ENCODE results near the gene PYM1.

Gene PYM1

GRCh38 chr12:55927588-55928502 lies at the start of gene PYM1:
PYM1 (minus strand) TSS chr12:55927894; CDS start chr12:55927761, 133 bp downstream.
- peak; percentile 78 for DNase-seq (ENCODE audit: low spot score)

DNA sequence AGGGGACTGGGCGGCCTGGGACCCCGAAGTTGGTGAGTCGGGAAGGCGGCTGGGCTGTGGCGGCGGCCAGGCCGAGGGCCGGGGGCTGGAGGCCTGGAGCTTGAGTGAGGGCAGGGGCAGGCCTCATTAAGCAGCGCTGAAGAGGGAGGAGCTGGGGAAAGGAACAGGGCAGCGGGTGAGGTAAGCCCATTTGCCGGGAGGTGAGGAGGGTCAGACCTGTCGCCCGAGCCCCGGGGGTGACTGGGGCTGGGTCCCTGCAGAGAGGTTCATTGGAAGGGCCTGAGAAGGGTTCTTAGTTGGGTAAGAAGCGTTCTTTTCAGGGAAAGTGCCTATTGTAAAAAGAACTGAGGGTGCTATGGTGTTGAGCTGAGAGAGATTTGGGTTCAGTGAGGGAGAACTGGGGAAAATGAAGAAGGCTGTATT lies 46.6 kb upstream of the PYM1 start:
- DNase-seq (ENCODE audit: low spot score): peak; percentile 75

GRCh38 chr12:55973599-55974307 lies 46.1 kb upstream of the PYM1 start, which contains the start of gene RAB5B:
RAB5B (plus strand) TSS chr12:55974078; CDS start chr12:55986961, 12,883 bp downstream.
- peak; percentile 95 for DNase-seq (ENCODE audit: low spot score)

DNA sequence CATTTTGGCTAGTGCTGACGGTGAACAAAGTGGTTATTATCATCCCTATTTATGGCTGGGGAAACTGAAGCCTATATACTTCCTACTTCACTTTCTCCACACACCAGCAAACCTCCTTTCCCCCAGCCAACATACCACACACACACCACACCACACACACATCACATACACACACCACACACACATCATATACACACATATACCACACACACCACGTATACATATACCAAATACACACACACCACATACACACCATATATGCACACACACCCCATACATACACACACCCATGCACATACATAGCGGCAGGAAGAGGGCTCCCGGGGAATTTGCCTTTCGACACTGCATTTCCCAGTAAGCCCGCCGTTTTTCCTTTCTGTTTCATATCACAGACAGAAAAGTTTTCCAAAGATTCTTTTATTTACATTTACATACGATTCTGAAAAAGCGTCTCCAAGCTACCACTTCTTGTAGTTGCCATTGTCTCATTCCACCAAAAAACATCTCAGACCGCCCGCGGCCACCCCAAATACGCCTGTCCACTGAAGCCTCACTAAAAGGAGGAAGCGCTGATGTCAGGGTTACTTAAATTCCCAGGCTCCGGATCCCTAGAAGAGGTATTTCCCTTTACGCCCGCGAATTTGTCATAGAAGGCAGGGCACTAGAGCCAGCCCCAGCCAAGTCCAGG lies 45.4 kb upstream of the PYM1 start:
- DNase-seq (ENCODE audit: low spot score): no peak

GRCh38 chr12:55972456-55972855 lies 44.8 kb upstream of the PYM1 start:
- DNase-seq (ENCODE audit: low spot score): no peak

- no peak for DNase-seq (ENCODE audit: low spot score)
Measured at GRCh38 chr12:55972042-55972441, 44.3 kb upstream of the PYM1 start.

DNA sequence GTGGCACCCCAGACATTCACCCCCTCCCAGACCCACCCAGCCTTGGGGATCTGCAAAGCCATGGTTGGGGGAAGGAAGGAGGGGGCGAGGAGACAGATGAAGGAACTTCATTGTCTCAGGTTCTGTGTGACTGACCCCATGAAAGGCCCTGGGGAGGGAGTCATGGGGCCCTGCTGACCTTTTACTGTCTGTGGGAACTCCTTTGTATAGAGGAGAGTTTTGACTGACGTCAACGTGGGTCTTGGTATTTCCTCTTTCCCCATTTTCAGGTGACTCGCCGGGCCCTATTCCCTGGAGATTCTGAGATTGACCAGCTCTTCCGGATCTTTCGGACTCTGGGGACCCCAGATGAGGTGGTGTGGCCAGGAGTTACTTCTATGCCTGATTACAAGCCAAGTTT lies 43.1 kb upstream of the PYM1 start:
- DNase-seq (ENCODE audit: low spot score): no peak

GRCh38 chr12:55969356-55969755 lies 41.7 kb upstream of the PYM1 start:
- no peak for DNase-seq (ENCODE audit: low spot score)

GRCh38 chr12:55966408-55967281 lies 39.0 kb upstream of the PYM1 start, which contains the start of gene CDK2:
CDK2 (plus strand) TSS chr12:55966830; CDS start chr12:55967009, 179 bp downstream.
- DNase-seq (ENCODE audit: low spot score): peak; percentile 94

- DNase-seq (ENCODE audit: low spot score): peak; percentile 58
Measured at GRCh38 chr12:55965941-55966407, 38.3 kb upstream of the PYM1 start, which contains the start of gene PMEL. PMEL (minus strand) TSS chr12:55966042; CDS start chr12:55966011, 31 bp downstream.

DNA sequence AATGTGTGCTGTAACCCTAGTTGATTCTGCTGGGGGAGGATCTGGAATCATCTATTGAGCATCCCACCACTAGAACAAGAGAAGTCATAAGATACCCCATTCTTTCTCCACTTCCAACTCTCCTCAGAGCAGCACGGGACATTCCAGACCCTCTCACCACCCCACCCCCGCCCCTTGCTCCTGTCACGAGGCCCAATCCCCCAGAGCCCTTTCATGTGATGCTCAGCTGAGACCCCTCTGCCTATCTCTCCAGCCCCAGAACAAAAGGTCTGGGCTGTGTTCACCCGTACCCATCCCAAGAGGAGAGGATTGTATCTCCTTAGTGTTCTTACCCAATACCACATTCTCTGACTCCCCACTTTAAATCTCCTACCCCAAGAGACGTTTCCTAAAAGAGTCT lies 37.5 kb upstream of the PYM1 start:
- peak; percentile 31 for DNase-seq (ENCODE audit: low spot score)

DNA sequence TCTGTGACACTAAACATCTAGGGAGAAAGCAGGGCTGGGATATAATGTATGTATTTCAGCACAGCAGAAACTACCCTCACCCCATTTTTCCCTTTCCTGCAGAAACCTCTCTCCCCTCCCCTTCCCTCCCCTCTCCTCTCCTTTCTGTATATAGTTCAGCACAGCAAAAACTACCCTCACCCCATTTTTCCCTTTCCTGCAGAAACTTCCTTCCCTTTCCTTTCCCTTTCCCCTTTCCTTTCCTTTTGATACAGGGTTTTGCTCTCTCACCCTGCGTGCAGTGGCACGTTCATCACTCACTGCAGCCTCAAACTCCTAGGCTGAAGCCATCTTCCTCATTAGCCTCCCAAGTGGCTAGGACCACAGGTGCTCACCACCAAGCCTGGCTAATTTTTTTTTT lies 36.1 kb upstream of the PYM1 start:
- no peak for DNase-seq (ENCODE audit: low spot score)

DNA sequence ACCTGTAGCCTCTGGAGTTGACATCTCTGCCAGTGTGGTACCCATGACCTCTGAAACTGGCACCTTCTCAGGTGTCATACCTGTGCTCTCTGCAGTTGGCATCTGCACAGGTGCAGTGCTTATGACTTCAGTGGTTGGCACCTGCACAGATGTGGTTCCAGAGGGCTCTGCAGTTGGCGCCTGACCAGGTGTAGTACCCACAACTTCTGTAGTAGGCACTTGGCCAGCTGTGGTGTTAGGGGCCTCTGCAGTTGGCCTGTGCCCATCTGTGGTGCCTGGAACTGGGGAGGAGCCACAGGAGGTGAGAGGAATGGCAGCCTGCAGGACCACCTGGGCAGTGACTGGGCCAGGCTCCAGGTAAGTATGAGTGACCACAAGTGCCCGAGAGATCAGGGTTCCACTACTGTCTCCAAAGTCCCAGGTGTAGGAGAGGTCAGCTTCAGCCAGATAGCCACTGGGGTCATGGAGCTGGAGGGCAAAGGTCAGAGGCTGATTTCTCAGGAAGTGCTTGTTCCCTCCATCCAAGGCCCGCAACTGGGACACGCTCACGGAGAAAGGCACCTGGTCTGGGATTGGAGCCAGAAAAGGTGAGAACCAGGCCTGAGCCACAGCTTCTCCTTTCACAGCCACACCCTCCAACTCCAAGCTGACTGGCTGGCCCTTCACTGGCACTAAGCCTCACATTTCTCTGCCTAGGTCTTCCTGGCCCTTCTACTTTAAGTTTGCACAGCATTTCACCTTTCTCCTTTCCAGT lies 29.6 kb upstream of the PYM1 start:
- peak; percentile 57 for DNase-seq (ENCODE audit: low spot score)

GRCh38 chr12:55955800-55956508 lies 28.3 kb upstream of the PYM1 start:
- peak; percentile 52 for DNase-seq (ENCODE audit: low spot score)

DNA sequence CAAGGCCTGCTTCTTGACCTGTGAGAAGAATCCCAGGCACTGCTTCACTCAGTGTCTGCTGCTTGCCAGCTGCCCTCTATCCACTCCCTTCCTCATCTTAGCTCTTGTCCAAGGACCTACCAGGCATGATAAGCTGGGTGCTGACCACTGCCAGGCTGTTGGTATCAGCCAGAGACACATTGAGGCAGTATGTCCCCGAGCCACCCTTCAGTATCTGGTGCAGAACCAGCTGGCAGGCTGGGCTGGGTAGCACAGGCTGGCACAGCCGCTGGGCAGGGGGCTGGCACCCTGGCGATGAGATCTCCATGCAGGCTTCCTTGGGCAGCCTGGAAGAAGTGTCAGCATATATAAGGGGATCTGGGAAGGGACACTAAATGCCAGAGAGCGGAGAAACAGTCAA lies 27.6 kb upstream of the PYM1 start:
- no peak for DNase-seq (ENCODE audit: low spot score)

DNA sequence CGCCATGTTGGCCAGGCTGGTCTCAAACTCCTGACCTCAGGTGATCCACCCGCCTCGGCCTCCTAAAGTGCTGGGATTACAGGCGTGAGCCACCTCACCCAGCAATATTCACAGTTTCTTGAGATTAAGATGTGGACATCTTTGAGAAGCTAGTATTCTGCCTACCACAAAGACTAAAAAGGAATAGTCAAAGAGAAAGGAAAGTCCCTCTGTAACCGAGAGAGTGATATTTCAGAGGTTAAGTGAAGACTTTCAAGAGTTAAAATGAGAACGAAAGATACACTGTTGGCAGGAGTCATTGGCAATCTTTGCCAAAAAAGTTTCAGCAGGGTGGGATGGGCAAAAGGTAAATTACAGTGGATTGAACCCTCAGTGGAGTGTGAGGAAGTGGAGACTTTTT lies 18.9 kb upstream of the PYM1 start:
- no peak for DNase-seq (ENCODE audit: low spot score)

GRCh38 chr12:55942577-55943136 lies 15.0 kb upstream of the PYM1 start:
- DNase-seq (ENCODE audit: low spot score): no peak

DNA sequence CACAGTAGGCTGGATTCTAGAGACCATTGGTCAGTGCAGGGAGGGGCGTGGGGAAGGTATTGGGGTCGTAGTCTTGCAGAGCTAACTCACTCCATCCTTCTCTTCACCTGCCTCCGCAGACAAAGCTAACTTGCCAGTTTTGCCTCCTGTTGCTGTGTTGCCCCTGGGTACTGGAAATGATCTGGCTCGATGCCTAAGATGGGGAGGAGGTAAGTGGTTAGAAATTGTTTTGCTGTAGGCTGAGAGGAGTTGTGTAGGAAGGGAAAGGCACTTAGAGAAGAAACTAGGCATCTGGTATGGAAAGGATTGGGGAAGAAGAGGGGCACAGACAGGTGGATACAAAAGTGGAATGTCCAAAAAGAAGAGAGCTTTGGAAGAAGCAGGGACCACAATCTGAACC lies 14.4 kb upstream of the PYM1 start:
- DNase-seq (ENCODE audit: low spot score): no peak

DNA sequence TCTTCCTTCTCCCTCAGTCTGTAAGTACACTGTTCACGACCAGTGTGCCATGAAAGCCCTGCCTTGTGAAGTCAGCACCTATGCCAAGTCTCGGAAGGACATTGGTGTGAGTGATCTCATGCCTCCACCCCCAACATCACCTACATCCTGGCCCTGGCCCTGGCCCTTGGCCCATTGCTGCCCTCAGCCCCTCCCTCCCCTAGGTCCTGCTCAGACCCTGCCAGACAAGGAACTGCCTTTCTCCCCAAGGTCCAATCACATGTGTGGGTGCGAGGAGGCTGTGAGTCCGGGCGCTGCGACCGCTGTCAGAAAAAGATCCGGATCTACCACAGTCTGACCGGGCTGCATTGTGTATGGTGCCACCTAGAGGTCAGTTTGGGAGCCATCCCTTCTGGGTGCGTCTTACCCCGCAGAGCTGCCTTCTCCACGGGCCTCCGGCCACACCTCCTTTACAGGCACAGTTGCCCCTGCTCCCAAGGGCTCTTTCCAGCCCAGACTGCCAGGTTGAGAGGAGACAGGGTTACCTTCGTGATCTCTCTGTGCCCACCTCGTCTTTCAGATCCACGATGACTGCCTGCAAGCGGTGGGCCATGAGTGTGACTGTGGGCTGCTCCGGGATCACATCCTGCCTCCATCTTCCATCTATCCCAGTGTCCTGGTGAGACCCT lies 12.5 kb upstream of the PYM1 start:
- peak; percentile 92 for DNase-seq (ENCODE audit: low spot score)

Data from iPS-NIHi11 (cell line).